ENCODE measurements around the gene XPR1.

The XPR1 gene

GRCh38 chr1:180886338-180886737 is 254.5 kb downstream of the XPR1 start:
- Histone ChIP-seq H3K79me2 (ENCODE audit: low read length) (no peaks in the 10 kb centered on the region), H3K27ac (ENCODE audit: low read length) (no peak overlapping the region), H3K4me2 (ENCODE audit: low read length) (no peak overlapping the region), H3K36me3 (replicated peaks; ENCODE audit: low read depth, low read length) (no peaks in the 10 kb centered on the region), H3K4me1 (ENCODE audit: low read length) (peaks cover 31% of the 10 kb centered on the region), H3K9ac (ENCODE audit: low read length) (no peak overlapping the region), H3K4me3 (ENCODE audit: low read length) (no peak overlapping the region), H3K27me3 (ENCODE audit: low read depth, low read length) (no peaks in the 10 kb centered on the region), H2AFZ (ENCODE audit: low read depth, low read length) (no peak overlapping the region), H4K20me1 (ENCODE audit: insufficient read depth, low read length) (no peaks in the 10 kb centered on the region), H3K9me3 (ENCODE audit: insufficient read depth, low read length) (no peaks in the 10 kb centered on the region)
- TF ChIP-seq CTCF (IDR thresholded peaks at IDR 0.05; ENCODE audit: low read depth, low read length): no peak
- no peak for TF ChIP-seq EZH2phosphoT487 (IDR thresholded peaks at IDR 0.05; ENCODE audit: low read depth)

- Histone ChIP-seq H3K9me3 (ENCODE audit: insufficient read depth, low read length) (no peaks in the 10 kb centered on the region), H3K4me2 (ENCODE audit: low read length) (no peak overlapping the region), H3K27me3 (ENCODE audit: low read depth, low read length) (no peaks in the 10 kb centered on the region), H3K4me3 (ENCODE audit: low read length) (no peak overlapping the region), H3K27ac (ENCODE audit: low read length) (no peak overlapping the region), H2AFZ (ENCODE audit: low read depth, low read length) (no peak overlapping the region), H4K20me1 (ENCODE audit: insufficient read depth, low read length) (no peaks in the 10 kb centered on the region), H3K4me1 (ENCODE audit: low read length) (peaks cover 23% of the 10 kb centered on the region), H3K9ac (ENCODE audit: low read length) (no peak overlapping the region), H3K79me2 (ENCODE audit: low read length) (no peaks in the 10 kb centered on the region), H3K36me3 (replicated peaks; ENCODE audit: low read depth, low read length) (no peaks in the 10 kb centered on the region)
- TF ChIP-seq CTCF (IDR thresholded peaks at IDR 0.05; ENCODE audit: low read depth, low read length) (no peak), EZH2phosphoT487 (IDR thresholded peaks at IDR 0.05; ENCODE audit: low read depth) (no peak)
Measured at GRCh38 chr1:180887841-180888240, 256.0 kb downstream of the XPR1 start.

GRCh38 chr1:180888870-180889269 is 257.0 kb downstream of the XPR1 start:
- no peak overlapping the region for H2AFZ ChIP-seq (ENCODE audit: low read depth, low read length)
- peak overlapping the region; percentile 15; the same call in 1 of the 2 replicates for H3K4me3 ChIP-seq (ENCODE audit: low read length)
- H4K20me1 ChIP-seq (ENCODE audit: insufficient read depth, low read length): no peaks in the 10 kb centered on the region
- H3K9ac ChIP-seq (ENCODE audit: low read length): peak overlapping the region; percentile 23; the same call in 1 of the 2 replicates
- no peaks in the 10 kb centered on the region for H3K9me3 ChIP-seq (ENCODE audit: insufficient read depth, low read length)
- H3K36me3 ChIP-seq (replicated peaks; ENCODE audit: low read depth, low read length): no peaks in the 10 kb centered on the region
- H3K4me2 ChIP-seq (ENCODE audit: low read length): peak overlapping the region; percentile 54
- H3K27ac ChIP-seq (ENCODE audit: low read length): peak overlapping the region; percentile 70
- H3K79me2 ChIP-seq (ENCODE audit: low read length): no peaks in the 10 kb centered on the region
- no peak for TF ChIP-seq EZH2phosphoT487 (IDR thresholded peaks at IDR 0.05; ENCODE audit: low read depth)
- no peak for TF ChIP-seq CTCF (IDR thresholded peaks at IDR 0.05; ENCODE audit: low read depth, low read length)
- no peaks in the 10 kb centered on the region for H3K27me3 ChIP-seq (ENCODE audit: low read depth, low read length)
- H3K4me1 ChIP-seq (ENCODE audit: low read length): peaks cover 23% of the 10 kb centered on the region

- Histone ChIP-seq H3K27me3 (ENCODE audit: low read depth, low read length) (no peaks in the 10 kb centered on the region), H3K9ac (ENCODE audit: low read length) (peak overlapping the region; percentile 23; the same call in 1 of the 2 replicates), H3K4me3 (ENCODE audit: low read length) (peak overlapping the region; percentile 15; the same call in 1 of the 2 replicates), H3K4me2 (ENCODE audit: low read length) (peak overlapping the region; percentile 54), H3K27ac (ENCODE audit: low read length) (peak overlapping the region; percentile 70), H3K36me3 (replicated peaks; ENCODE audit: low read depth, low read length) (no peaks in the 10 kb centered on the region), H3K4me1 (ENCODE audit: low read length) (peaks cover 23% of the 10 kb centered on the region), H2AFZ (ENCODE audit: low read depth, low read length) (no peak overlapping the region), H3K9me3 (ENCODE audit: insufficient read depth, low read length) (no peaks in the 10 kb centered on the region), H4K20me1 (ENCODE audit: insufficient read depth, low read length) (no peaks in the 10 kb centered on the region), H3K79me2 (ENCODE audit: low read length) (no peaks in the 10 kb centered on the region)
- TF ChIP-seq EZH2phosphoT487 (IDR thresholded peaks at IDR 0.05; ENCODE audit: low read depth) (no peak), CTCF (IDR thresholded peaks at IDR 0.05; ENCODE audit: low read depth, low read length) (no peak)
Measured at GRCh38 chr1:180889325-180889724, 257.5 kb downstream of the XPR1 start.
